ENCODE results near the gene XNDC1N. TPM values are rescaled to one million over a fixed set of nuclear protein-coding genes. Genes with fewer than 3 reads are reported as not detected.
A peak's percentile ranks its signal among the peaks of the same experiment; 100 is the strongest.

Gene XNDC1N
- total and polyA plus RNA-seq, 2 of the 13 experiments (the other 11 are each of a cell fraction or from before 2014, with no cell fraction given), result 3.4 to 7.5 TPM

DNA sequence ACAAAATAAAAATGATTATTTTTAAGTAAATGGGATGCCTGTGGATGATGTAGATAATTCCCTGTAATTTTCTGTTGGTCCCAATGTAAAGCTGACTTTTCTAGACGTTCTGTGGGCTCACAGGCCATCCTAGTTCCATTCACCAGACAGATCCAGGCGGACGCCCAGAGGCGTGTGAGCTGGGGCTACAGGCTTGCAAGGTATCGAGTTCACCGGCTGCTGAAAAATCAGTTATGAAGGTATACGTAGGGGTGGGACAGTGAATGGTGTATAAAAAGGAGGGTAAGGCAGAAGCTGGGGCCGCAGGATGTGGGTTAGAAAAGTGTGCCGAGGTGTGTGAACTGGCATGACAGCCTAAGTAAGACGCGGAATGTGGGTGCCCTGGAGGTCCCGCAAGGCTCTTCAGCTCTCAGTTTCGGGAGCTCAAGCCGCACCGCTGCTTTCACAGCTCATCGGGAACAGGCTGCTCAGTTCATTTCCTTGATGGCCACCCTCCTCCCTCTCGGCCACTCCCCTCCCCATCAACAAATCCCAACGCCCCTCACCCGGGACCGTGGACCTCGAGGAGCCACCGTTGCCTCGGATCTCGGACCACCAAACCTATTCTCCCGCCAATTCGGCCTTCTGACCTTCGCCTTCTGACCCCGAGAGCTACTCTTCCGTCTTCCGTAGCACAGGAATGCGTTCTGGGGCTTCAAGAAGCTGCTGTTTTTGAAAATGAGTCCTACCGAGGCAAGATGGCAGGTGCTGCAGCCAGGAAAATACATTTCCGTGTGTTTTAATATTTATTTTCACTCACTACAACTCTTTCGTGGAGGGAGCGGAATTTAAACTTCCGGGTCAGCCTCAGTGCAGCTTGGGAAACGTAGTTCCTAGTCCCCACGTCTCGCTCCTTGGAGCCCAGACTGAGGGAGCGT, at the start of gene XNDC1N (continued):
- TF ChIP-seq, protein P1, sequence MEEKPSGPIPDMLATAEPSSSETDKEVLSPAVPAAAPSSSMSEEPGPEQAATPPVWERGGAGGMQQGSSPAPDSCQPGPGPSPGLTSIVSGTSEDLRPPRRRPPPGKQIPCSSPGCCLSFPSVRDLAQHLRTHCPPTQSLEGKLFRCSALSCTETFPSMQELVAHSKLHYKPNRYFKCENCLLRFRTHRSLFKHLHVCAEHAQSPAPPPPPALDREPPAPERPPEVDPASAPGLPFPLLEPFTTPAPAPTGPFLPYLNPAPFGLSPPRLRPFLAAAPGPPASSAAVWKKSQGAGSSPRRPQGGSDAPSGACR (CRISPR knock-in tag; IDR thresholded peaks at IDR 0.05), result 0 out of 2 replicates have a peak, but pooled peaks have one; percentile 54
- TF ChIP-seq FIP1L1 (IDR thresholded peaks at IDR 0.05; ENCODE audit: borderline replicate concordance, insufficient read depth, low read depth, low read length) (no peak), REPIN1 (CRISPR knock-in tag; IDR thresholded peaks at IDR 0.05; ENCODE audit: borderline replicate concordance, low read depth) (peak; percentile 36; the same call in 1 of the 2 replicates), ZNF232 (CRISPR knock-in tag; IDR thresholded peaks at IDR 0.05; ENCODE audit: borderline replicate concordance) (0 out of 2 replicates have a peak, but pooled peaks have one; percentile 26), FOXM1 (CRISPR knock-in tag; IDR thresholded peaks at IDR 0.05) (no peak), HNRNPUL1 (IDR thresholded peaks at IDR 0.05; ENCODE audit: low read depth, low read length) (no peak), ZNF234 (CRISPR knock-in tag; conservative IDR thresholded peaks at IDR 0.05) (no peak), SRY (CRISPR knock-in tag; IDR thresholded peaks at IDR 0.05) (peak; percentile 20; the same call in 1 of the 2 replicates), HOXA3 (CRISPR knock-in tag; IDR thresholded peaks at IDR 0.05) (peak; percentile 69), ZFP82 (CRISPR knock-in tag; IDR thresholded peaks at IDR 0.05; ENCODE audit: borderline replicate concordance) (no peak), GATAD1 (CRISPR knock-in tag; IDR thresholded peaks at IDR 0.05) (peak; percentile 74), ELF1 (CRISPR knock-in tag; IDR thresholded peaks at IDR 0.05) (peak; percentile 87), FOXP1 (IDR thresholded peaks at IDR 0.05) (no peak), FOXP1 (CRISPR knock-in tag; IDR thresholded peaks at IDR 0.05) (no peak), FLYWCH1 (CRISPR knock-in tag; IDR thresholded peaks at IDR 0.05) (no peak), PHB2 (IDR thresholded peaks at IDR 0.05; ENCODE audit: partially characterized antibody) (no peak), SMARCC2 (IDR thresholded peaks at IDR 0.05) (no peak), SRSF4 (IDR thresholded peaks at IDR 0.05; ENCODE audit: low read depth, low read length, poor library complexity, severe bottlenecking) (no peak), GATAD2A (CRISPR knock-in tag; IDR thresholded peaks at IDR 0.05) (no peak), MTA1 (CRISPR knock-in tag; IDR thresholded peaks at IDR 0.05; ENCODE audit: borderline replicate concordance) (no peak), ZNF224 (CRISPR knock-in tag; IDR thresholded peaks at IDR 0.05) (peak; percentile 91), ZNF776 (CRISPR knock-in tag; IDR thresholded peaks at IDR 0.05) (no peak), NR2F2 (IDR thresholded peaks at IDR 0.05; ENCODE audit: borderline replicate concordance, low read depth) (no peak; the same call in 1 of the 2 replicates), U2AF2 (IDR thresholded peaks at IDR 0.05; ENCODE audit: low read depth, low read length) (no peak)
- TF ChIP-seq, protein P2, sequence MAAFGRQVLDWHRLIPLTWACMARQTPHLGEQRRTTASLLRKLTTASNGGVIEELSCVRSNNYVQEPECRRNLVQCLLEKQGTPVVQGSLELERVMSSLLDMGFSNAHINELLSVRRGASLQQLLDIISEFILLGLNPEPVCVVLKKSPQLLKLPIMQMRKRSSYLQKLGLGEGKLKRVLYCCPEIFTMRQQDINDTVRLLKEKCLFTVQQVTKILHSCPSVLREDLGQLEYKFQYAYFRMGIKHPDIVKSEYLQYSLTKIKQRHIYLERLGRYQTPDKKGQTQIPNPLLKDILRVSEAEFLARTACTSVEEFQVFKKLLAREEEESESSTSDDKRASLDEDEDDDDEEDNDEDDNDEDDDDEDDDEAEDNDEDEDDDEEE (CRISPR knock-in tag; IDR thresholded peaks at IDR 0.05), result peak; percentile 46; the same call in 1 of the 2 replicates
- TF ChIP-seq, protein P3, sequence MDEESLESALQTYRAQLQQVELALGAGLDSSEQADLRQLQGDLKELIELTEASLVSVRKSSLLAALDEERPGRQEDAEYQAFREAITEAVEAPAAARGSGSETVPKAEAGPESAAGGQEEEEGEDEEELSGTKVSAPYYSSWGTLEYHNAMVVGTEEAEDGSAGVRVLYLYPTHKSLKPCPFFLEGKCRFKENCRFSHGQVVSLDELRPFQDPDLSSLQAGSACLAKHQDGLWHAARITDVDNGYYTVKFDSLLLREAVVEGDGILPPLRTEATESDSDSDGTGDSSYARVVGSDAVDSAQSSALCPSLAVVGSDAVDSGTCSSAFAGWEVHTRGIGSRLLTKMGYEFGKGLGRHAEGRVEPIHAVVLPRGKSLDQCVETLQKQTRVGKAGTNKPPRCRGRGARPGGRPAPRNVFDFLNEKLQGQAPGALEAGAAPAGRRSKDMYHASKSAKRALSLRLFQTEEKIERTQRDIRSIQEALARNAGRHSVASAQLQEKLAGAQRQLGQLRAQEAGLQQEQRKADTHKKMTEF (CRISPR knock-in tag; IDR thresholded peaks at IDR 0.05), result 0 out of 2 replicates have a peak, but pooled peaks have one; percentile 39
